HG02884 (cell line): ENCODE data around the gene SENP6.
"Not testable (repeated sequence)": the region's sequence is repeated elsewhere in the genome, so short reads cannot be mapped to it uniquely, and the experiment has no call there.

ENCODE experiments used
- ATAC-seq: cut with Tn5 transposase; IDR thresholded peaks from one replicate; pipeline ENCODE4 v1.9.1; 2021; ENCODE audit warnings: mild to moderate bottlenecking, moderate library complexity; ENCODE audit not compliant: unreplicated experiment

Gene SENP6

DNA sequence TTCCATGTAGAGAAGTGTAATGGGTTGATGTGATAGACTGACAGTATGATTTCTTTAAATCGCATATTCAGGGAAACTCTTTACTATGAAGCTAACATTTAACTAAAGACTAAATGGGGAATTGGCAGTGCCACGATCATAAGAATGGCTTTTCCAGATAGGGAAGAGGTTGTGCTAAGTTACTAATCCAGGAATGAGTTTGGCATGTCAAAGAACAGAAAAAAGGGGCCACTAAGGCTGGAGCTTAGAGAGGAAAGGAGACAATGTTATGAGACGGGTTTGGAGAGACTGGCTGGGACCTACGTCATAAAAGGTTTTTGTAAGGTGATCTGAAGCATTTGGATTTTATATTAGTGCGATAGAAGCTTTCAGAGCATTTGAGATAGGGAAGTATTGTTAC, 40.6 kb downstream of the SENP6 start:
- ATAC-seq: no peak

DNA sequence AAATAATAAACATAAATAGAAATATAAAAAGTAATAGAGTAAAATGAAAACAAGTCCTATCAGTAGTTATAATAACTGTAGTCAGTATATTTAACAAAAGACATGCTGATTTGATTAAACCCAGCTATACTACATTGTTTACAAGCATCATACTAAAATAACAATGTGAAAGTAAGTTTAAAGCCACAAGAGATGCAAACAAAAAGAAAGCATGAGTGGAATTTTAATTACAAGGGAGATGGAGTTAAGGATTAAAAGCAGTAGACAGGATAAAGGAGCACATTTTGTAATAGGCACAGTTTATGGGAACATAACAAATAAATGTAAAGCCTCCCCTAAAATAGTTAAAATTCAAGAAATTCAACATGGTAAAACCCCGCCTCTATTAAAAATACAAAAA, 41.5 kb downstream of the SENP6 start:
- no peak for ATAC-seq

GRCh38 chr6:75656479-75656878, 54.8 kb downstream of the SENP6 start:
- ATAC-seq: no peak

DNA sequence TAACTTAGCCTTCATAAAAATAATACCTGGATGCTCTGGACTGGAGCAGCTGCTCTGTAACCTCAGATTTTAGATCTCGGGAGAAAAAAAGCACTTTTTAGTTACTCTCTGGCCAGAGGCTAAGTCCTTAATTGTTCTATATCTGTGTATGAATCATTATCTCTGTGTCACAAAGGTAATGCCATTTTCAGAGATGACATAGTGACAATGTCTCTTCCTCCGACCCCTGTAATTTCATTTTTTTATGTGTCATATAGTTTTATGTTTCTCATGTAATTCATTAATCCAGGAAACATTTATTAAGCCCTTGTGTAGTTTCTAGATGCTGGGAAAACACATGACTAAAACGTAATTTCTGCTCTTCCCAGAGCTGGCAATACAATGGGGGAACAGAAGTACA, 55.6 kb downstream of the SENP6 start:
- ATAC-seq: no peak

DNA sequence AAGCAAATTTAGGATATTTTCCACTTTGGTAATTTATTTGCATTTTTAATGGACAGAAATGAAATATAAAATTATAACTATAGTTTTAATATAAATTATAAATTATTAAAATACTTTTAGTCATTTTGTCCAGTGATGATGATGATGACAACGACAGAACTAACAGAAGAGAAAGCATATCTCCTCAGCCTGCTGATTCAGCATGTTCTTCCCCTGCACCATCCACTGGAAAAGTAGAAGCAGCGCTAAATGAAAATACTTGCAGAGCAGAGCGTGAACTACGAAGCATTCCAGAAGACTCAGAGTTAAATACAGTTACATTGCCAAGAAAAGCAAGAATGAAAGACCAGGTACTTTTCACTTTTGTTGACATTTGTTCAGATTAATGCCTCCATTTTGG, 64.9 kb downstream of the SENP6 start:
- no peak for ATAC-seq

DNA sequence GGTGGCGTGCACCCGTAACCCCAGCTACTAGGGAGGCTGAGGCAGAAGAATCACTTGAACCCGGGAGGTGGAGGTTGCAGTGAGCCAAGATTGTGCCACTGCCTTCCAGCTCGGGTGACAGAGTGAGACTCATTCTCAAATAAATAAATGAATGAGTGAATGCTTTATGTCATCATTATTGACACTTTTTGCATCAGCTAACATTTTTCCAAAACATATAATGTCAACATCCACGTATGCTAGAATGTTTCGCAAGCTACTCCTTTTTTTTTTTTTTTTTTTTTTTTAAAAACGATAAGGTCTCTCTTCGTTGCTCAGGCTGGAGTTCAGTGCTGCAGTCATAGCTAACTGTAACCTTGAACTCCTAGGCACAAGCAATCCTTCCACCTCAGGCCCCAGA, 72.2 kb downstream of the SENP6 start:
- ATAC-seq: no peak

DNA sequence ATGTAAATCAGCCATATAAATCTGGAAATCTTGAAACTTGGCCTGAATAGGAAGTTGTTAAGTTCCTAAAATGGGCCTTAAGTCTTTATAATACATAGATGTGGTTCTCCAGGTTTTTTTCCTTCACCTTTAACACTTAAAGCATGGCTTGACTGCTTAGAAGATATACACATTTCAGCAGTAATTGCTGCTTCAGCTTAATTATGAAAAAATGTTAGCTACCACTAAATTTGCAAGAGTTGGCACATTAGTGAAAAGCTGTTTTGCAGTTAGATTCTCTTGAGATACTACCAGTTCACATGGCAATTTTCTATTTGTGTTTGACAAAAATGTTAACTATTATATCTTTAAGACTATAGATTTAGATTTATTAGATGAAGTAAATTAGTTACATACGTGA, 74.7 kb downstream of the SENP6 start:
- ATAC-seq: no peak

DNA sequence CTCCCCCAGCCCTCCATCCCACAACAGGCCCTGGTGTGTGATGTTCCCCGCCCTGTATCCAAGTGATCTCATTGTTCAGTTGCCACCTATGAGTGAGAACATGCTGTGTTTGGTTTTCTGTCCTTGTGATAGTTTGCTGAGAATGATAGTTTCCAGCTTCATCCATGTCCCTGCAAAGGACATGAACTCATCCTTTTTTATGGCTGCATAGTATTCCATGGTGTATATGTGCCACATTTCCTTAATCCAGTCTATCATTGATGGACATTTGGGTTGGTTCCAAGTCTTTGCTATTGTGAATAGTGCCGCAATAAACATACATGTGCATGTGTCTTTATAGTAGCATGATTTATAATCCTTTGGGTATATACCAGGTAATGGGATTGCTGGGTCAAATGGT, 80.9 kb downstream of the SENP6 start:
- ATAC-seq: not testable (repeated sequence)

DNA sequence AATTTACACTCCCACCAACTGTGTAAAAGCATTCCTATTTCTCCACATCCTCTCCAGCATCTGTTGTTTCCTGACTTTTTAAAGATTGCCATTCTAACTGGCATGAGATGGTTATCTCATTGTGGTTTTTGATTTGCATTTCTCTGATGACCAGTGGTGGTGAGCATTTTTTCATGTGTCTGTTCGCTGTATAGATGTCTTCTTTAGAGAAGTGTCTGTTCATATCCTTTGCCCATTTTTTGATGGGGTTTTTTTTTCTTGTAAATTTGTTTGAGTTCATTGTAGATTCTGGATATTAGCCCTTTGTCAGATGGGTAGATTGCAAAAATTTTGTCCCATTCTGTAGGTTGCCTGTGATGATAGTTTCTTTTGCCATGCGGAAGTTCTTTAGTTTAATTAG, 81.3 kb downstream of the SENP6 start:
- not testable (repeated sequence) for ATAC-seq

DNA sequence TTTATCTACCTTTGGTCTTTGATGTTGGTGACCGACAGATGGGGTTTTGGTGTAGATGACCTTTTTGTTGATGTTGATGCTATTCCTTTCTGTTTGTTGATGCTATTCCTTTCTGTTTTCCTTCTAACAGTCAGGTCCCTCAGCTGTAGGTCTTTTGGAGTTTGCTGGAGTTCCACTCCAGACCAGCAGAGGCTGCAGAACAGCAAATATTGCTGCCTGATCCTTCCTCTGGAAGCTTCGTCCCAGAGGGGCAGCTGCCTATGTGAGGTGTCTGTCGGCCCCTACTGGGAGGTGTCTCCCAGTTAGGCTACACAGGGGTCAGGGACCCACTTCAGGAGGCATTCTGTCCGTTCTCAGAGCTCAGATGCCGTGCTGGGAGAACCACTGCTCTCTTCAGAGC, 85.9 kb downstream of the SENP6 start:
- not testable (repeated sequence) for ATAC-seq

- not testable (repeated sequence) for ATAC-seq
Measured at GRCh38 chr6:75687937-75688336, 86.3 kb downstream of the SENP6 start.

DNA sequence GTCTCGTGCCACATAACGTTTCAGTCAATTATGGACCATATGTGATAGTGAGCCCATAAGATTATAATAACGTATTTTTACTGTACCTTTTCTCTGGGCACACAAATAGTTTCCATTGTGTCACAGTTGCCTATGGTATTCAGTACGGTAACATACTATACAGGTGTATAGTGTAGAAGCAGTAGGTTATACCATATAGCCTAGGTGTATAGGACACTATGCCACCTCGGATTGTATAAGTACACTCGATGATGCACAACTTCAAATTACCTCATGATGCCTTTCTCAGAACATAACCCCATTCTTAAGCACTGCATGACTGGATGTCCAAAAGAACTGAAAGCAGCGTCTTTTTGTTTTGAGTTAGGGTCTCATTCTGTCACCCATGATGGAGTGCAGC, 87.9 kb downstream of the SENP6 start:
- ATAC-seq: no peak

DNA sequence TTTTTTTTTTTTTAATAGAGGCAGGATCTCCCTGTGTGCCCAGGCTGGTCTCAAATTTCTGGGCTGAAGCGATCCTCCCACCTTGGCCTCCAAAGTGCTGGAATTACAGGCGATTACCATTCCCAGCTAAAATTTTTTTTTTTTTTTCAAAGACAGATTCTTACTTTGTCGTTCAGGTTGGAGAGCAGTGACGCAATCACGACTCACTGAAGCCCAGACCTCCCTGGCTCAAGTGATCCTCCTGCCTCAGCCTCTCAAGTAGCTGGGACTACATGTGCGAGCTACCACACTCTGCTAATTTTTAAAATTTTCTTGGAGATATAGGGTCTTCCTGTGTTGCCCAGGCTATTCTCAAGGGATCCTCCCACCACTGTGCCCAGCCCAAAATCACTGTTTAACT, 89.3 kb downstream of the SENP6 start:
- no peak for ATAC-seq

GRCh38 chr6:75693534-75693933, 91.9 kb downstream of the SENP6 start:
- ATAC-seq: no peak

GRCh38 chr6:75694406-75694805, 92.7 kb downstream of the SENP6 start:
- no peak for ATAC-seq

GRCh38 chr6:75708334-75708733, 106.7 kb downstream of the SENP6 start:
- ATAC-seq: not testable (repeated sequence)

DNA sequence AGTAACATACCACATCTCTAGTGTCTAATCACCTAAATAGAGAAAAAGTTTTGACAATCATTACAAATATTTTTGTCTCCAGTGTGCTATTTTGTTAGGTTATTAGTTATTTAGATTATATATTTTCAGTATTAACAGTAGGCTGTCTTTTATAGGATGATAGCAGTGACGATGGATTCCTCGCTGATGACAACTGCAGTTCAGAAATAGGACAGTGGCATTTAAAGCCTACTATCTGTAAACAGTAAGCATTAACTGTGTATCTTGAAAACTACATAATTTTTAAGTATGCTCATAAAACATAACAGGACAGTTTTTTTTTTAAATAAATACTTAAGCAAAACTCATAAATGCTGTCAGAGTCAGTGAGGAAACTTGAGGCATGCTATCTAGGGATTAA, 109.5 kb downstream of the SENP6 start:
- ATAC-seq: no peak

GRCh38 chr6:75719133-75719532, 117.5 kb downstream of the SENP6 start:
- ATAC-seq: no peak

DNA sequence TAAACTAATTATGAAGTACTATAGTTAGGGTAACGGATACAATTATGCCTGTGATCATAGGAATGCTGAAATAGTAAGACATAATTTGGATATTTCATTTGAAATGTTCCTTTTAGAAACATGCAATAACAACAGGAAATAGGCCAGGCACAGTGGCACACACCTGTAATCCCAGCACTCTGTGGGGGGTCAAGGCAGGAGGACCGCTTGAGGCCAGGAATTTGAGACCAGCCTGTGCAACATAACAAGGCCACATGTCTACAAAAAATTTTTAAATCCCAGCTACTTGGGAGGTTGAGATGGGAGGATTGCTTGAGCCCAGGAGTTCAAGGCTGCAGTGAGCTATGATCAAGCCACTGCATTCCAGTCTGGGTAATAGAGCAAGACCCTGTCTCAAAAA, 121.7 kb downstream of the SENP6 start:
- no peak for ATAC-seq

GRCh38 chr6:75727206-75727605, 125.5 kb downstream of the SENP6 start:
- no peak for ATAC-seq

DNA sequence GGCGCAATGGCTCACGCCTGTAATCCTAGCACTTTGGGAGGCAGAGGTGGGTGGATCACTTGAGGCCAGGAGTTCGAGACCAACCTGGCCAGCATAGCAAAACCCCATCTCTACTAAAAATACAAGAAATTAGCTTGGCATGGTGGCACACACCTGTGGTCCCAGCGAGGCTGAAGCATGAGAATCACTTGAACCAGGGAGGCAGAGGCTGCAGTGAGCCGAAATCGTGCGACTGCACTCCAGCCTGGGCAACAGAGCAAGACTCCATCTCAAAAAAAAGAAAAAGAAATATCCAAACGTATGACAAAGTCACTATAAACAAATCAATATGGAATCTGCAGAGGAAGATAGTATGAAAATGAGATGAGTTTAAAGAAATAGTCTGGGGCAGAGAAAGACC, 129.3 kb downstream of the SENP6 start:
- ATAC-seq: not testable (repeated sequence)

DNA sequence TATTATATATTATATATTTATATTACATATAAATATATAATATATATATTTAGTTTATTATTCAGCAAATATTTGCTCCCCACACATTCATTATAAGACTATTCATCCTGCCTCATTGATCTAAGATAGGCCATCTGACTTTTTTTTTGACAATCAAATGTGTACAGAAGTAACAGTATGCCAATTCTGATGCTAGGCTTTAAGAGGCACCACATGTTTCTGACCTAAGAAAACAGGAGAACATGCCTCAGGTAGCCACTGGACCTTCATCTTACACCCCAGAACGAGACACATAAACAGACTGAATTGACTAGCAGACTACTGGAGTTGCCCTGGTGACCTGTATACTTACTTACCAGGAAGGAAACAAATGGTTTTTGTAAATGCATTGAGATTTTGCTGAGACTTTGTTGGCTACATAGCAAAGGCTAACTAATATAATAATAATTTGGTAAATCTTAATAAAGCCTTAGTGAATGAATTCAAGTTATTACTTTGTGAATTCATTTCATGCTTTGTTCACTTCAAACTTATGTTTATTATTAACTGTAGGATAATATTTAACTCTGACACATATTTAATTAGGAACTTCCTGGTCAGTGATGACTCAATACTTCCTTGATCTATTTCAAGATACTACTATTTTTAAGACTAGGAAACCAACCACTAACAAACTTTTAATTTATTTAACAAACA, 134.0 kb downstream of the SENP6 start:
- ATAC-seq: peak; percentile 72

GRCh38 chr6:75743971-75744370, 142.3 kb downstream of the SENP6 start:
- no peak for ATAC-seq
